Stimulated activated CD4-positive, alpha-beta T cell treated with anti-CD3 and anti-CD28 coated beads, Interleukin-1b, Interleukin-23, amount 100 ng/mL, for 24 hours (primary cell): ENCODE measurements around the gene JUP.

Experiments used
- DNase-seq, 4 experiments: peaks; one replicate each; pipeline ENCODE4 v3.0.0-alpha.2; 2020; ENCODE audit warnings: low read depth in 4 of 4, low spot score in 1 of 4

Gene JUP

DNA sequence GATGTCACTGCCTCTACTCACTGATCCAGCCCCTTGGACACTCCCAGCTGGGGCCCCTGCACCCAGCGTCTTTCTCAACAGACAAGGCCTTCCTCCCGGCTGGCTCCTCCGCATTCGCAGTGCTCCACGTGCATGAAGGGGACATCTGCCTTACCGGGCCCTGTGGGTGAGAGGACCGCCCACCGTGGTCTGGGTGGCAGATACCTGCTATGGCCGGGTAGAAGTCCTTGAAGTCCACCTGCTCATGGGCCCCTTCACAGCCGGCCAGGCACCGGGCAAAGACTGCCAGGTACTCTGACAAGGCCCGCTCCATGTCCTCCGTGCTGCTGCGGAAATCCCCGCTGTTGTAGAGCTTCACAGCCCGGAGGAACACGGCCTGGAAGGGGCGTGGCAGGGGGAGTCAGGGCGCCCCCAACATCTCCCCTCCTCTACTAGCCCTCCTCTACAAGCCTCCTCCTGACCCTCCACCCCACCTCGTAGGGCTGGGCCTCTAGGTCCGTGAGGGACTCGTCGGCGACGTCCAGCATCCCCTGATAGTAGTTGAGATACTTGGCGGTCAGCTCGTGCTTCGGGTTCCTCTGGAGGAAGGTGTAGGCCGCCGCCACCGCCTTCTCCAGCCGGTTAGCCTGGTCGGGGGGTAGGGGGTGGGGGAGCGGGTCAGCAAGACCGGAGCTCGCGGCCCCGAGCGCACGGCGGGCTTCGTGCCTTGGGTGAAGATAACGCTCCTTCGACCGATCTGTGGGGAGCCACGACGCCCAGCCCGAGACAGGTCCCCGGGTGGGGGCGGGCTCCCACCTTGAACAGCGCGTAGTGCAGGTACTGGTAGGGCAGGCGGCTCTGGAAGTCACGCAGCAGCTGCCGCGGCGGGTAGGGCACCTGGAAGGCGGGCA lies 24.4 kb upstream of the JUP start:
- DNase-seq: peak in 1 of 4 experiments; percentile 12

DNA sequence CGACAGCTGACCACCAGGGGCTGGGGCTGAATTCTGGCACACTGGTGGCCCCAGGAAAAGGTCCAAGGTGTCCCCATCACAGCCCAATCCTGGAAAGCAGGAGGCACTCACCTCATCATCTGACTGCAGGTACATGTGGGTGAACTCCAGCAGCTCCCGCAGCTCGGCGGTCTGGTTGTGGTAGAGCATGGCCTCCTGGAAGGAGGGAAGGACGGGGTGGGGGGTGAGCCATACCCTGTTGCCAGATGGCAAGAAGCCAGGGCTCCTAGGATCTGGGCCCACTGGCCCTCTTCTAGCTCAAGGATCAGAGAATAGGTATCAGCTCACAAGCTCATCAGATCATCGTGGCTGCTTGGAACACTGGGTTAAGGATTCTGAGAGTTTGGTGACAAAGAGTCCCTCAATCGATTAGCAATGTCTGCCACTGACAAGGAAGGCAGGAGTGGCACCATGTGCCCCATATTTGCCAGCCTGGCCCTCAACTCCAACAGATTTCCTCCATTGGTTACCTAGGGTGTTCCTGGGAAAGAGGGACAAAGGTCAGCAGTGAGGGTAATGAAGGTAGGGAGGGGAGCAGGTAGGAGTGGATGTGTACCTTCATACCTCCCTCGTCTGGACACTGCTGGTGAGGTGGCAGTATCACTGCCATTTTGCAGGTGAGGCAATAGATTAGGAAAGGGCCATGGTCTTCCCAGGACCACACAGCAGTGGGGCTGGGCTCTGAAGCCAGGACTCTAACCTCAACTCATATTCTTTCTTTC lies 20.4 kb upstream of the JUP start:
- DNase-seq: no peak

DNA sequence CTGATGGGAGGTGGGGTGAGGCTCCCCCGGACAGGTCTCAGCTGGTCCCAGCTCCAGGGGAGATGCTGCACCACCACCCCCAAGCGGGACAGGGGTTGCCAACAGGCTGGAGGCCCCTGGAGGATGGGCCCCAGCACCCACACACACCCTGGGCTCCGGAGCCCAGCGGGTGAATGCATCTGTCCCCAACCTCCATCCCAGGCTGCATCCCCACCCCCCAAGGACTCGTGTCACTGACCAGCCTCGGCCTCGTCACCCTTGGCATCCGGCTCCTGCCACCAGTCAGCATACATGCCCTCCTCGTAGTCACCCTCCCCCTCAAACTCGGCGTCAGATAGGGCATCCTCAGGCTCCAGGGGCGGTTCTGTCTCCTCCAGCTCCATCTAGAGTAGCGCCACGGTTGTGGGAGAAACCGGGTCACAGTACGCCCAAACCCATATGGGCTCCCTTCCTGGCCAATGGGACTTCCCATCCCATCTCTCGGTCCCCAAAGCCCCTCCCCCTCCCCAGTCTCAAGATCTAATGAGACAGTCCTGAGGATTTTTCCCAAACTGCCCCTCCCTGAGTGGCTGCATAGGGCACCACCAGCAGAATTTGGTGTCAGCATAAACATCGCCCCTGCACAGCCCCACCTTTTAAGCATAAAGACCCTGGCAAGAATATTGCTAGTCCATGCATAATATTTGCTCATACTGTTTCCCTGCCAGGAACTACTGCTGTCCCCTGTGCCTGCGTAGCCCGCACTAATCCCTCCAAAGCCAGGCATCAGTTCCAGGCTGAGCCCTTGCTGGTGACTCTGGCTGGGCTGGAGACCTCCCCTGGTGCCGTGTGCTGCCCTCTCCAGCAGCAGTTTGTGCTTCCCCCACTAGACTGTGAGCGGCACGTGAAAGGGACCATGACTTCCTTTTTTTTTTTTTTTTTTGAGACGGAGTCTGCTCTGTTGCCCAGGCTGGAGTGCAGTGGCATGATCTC lies 16.8 kb upstream of the JUP start:
- no peak for DNase-seq

DNA sequence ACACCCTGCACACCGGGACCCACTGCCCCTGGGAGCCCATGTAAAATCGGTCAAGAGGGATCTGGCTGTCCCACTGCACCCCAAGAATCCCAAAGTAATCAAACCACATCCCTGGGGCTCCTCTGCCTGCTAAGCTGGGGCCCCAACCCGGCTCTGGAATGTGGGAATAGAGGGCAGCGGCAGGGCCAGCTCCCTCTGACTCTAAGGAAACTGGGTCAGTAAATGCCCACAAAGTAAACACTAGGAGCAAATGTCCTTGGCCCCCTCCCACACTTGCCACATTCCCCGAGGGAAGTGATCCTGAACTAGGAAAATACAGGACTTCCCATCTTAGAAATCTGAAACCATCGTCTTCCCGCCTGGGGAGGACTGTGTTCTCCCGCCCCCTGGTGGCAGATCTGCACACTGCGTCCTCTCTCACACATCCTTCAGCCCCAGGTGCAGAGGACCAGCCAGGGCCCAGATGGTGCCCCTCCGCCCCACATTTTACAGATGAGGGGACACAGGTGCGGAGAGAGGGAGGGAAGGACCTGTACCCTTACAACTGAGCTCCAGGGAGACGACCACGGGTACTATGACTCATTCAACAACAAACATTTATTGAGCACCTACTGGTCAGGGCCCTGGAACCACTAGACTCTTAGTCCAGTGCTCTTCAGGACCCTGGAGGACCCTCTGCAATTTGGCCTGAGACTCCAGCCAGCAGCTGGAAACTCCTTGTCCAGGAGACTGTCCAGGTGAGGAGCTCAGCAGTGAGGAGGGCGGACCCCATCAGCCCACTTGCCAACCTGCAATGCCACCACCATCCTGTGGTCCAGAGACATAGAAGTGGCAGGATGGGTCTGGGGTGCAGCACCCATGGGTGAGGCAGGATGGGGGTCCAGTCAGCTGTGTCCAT lies 15.1 kb upstream of the JUP start:
- peak; percentile 54 to 77 (median 60) for DNase-seq

DNA sequence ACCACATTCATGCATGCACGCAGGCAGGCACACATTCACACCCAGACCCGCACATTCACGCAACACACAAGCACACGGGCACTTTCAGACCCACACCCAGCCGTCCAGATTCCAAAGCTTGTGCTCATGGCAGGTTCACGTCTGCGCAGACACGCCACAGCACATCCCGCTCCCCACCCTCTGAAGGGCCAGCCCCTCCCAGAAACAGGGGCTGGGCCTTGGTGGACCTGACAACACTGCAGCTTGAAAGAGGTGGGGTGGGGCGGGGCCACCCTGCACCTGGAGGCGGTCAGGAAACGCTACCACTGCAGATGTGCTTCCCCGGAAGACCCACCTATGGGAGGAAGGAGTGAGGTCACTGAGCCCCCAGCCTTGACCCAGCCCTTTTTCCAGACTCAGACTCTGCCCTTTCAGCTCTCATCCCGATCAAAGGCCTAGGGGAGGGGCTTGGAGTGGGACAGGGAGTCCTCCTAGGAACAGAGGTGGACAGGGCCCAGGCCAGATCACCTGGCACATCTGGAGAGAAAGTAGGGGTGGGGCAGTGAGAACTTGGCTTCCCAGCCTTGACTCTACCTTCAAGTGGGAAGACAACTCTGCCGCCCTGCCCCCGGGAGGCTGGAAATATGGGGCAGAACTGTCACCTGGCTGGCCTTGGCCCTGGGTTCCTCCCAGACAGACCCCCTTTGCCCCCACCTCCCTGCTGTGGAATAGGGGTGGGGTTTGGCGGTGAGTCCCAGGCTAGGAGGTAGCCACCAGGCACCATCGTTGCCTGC lies 14.3 kb upstream of the JUP start:
- DNase-seq: no peak

DNA sequence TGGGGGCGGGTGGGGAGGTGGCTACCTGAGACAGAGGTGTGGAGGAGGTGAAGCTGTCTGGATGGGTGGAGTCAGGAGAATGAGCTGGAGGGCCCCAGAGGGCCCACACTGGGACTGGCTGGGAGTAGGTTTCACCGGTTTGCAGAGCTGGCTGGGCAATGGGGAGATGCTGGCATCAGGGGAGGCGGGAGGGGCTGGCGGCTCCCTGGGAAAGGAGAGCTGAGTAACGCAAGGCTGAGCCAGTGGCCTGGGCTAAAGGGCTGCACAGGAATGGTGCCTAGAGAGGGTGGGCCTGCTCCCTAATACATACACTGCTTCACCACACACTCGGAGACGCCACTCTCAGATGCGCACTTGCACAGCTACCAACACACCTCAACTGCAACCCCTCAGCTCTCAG lies 12.9 kb upstream of the JUP start:
- DNase-seq: no peak

DNA sequence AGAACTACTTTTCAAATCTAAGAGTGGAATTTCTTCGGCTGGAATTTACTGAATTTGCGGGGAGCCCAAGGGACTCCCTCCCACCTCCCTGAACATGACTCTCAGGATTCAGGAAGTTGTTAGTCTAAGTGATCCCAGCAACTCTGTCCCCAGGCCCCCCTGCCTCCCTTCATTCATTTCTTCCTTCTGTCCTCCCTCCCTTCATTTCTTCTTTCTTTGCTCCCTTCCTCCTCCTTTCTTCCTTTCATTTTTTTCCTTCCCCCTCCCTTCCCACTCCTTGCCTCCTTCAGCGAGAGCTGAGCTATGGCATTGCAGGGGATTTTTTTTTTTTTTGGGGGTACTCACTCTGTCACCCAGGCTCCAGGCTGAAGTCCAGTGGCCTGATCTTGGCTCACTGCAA lies 10.9 kb upstream of the JUP start:
- no peak for DNase-seq

DNA sequence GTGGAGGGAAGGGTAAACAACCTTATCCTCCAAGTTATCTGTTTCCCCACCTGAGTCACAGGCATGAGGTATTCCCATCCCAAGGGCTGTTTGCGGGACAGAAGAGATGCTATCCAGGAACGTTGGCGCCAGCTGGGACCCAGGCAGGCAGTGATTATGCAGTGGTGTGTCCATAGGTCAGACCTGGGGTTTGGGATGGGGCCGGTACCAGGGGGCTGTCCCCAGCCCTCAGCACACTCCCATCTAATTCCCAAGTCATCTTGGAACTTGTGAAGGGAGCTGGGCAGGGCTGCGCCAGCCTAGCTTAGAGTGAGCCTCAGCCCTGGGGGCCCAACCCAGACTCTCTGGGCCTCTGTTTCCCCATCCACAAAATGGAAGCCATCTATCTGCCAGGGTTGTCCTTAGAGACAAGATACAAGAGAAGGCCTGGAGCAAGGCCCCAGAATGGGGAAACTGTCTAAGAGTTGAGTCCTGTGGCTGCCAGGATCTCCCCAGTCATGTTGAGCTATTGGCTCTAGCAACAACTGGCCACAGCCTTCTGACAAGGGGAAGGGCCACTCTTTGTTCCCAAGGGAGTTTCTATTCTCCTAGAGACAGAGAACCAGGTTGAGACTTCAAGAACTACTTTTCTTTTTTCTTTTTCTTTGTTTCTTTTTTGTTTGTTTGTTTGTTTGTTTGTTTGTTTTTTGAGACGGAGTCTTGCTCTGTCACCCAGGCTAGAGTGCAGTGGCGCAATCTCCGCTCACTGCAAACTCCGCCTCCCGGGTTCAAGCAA lies 9.8 kb upstream of the JUP start:
- no peak for DNase-seq

DNA sequence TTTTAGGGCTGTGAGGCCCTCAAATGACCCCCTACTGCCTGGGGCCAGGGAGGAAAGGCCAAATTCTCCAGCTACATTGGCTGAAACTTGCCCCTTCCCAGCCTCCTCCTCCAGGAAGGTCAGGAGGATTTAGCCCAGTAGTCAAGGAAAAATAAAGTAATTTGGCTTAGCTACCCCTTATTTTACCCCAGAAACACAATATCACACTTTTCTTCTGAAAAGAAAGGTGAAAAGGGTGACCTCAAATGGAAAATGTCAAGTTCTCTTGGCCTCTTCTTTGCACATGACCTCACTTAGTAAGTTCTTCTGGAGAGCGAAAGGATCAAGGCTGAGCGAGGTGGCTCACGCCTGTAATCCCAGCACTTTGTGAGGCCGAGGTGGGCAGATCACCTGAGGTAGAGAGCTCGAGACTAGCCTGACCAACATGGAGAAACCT lies 8.0 kb upstream of the JUP start:
- DNase-seq: no peak

DNA sequence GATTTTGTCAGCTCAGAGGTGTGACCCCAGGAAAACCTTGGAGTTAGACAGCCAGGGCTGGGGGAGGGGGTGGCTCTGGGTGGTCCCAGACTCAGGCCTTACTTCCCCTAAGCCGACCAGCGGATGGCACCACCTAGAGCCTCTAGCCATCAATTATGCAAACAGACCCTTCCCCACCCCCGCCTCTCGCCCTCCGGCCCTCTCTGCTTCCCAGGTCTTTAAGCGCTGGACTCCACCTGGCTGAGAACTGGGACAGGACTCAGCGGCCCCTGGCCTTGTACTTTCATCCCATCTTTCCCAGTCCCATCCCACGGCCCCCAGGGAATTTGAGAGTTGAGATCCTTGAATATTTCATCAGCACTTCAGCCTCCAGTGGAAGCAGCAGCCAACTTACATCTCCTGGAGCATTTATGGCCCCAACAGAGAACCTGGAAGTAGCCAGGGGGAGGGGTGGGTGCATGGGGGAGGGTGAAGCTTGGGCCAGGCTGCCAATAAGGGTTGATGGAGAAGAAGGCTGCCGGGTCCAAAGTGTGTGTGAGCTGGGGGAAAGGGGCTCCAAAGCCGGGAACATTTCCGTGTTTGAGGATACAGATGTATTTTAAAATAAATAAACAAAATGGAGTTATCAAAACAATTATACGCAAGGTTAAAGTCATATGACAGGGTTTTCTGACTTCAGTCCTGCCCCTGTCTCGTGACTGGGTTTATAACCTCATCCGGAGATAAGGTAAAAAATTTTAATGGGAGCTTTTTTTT lies 7.5 kb upstream of the JUP start:
- no peak for DNase-seq

DNA sequence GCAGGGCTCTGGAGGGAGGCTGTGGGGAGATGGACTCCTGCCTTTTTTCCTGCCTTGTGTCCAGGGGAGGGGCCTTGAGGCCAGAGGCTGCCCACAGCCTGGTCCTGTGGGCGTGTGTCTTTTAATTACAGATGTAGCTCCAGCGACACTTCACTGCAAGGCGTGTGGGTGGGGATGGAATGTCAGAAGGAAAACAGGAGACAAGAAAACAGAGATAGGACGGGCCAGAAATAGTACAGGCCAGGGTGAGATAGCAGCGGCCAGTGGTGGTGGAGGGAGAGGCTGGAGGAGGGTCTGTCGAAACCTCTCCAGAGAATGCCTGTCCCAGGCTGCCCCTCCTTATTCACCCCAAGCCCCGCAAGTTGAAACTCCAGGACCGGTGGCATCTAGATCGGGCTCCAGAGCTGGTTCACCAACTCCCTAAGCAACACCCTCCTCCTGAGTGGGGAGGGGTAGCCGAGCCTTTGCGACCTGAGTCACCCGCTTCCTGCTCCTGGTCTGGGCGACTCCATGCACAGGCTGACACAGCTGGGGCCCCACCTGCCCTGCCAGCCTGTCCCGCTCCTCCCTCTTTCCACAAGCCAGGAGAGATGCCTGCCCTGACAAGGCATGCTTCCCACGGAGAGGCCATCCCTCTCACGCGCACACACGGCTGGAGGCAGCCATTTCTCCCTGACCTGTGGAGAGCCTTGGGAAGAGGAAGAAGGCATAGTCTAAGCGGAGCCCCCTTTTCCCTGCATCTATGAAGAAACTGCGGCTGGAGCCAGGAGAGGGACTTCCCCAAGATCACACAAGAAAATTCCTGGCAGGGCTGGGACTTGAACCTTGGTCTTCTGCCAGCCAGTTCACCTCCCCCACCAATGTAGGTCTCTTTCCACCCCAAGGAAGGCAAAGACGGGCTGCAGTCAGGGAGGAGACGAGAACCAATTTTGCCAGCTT lies 6.6 kb upstream of the JUP start:
- DNase-seq: no peak

DNA sequence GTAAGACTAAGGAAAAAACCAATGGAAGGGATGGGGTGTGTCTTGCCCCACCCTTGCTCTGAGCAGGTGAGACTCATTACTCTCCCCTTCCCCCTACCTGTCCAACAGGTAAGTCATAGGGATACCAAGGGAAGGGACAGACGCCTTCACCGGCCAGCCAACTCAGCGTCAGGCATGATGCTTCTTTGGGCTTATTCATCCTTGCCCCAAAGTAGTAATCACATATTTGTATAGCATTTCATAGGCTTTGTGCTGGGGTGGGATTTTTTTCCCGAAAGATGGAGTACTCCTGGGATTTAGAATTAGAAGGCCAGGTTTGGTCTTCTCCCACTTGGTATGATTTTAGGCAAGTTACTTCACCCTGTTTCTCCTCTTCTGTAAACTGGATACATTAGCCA lies 509 bp upstream of the JUP start:
- DNase-seq: no peak

DNA sequence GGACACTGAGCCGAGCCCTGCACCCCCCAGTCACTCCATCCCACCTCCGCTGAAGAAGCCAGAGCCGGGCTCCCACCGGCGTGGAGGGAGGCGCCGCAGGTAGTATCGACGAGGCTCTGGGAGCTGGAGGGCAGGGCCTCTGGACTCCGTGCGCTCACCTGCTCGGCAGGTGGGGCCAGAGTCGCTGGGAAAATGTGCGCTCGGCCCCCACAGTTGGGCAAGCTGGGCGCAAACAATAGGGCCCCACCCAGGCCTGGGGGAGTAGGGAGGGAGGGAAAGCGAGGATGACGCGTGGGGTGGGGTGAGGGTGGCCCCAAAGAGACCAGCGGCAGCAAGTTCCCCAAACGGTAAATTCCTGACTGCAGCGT lies 668 bp downstream of the JUP start:
- DNase-seq: no peak

DNA sequence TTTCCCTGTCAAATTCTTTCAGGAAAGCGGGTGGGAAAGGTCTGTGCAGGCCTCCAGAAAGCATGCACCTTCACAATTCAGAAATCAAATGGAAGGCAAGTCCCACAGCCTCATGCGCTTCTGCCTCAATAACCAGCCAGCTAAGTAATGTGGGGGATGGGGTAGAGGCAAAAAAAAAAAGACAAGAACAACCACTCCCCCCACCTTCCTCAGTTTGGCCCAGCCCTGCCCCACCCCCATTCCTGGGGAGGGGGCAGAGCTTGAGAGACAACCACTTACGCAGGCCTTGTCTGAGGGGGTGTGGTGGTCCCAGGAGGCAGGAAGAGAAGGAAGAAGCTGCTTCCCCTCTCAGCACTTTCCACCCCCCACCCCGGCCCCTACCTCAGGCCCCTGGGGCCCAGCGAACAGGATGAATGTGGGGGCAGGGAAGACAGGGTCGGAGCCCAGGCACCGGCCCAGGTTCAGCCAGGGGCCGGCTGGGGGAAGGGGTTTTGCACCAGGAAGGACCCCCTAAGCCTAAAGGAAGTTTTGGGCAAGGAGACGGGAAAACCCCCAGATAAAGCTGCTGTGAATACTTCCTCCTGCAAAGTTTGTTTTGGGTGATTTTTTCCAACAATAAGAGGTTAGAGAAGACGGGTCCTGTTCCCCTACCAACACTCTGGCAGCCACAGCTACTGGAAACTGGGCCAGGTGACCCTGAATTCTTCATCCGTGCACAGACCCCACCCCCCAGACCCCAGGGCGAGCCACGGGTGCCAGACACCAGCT lies 1.2 kb downstream of the JUP start:
- DNase-seq: no peak

DNA sequence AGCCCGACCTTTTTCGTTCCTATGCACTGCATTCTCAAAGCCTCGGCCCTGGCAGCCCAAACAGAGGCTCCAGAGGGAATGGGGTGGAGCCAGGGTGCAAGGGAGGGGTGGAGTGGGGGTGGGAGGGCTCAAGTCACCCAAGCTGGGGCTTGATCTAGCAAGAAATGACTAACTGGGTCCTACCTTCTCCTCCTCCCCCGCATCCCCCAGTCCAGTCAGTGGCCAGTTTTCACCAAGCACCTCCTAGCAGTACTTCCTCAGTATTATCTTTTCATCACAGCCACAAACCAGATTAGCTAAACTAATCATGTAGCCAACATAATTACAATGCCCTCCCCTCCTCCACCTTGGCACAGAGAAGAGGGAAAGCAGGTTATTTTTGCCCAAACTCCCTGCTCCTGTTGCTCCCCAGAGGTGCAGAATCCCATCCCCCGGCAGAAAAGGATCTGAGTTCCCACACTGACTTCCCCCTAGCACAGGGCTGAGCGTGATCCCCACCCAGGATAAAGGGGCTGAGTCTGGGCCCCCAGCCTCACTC lies 2.2 kb downstream of the JUP start:
- DNase-seq: no peak

DNA sequence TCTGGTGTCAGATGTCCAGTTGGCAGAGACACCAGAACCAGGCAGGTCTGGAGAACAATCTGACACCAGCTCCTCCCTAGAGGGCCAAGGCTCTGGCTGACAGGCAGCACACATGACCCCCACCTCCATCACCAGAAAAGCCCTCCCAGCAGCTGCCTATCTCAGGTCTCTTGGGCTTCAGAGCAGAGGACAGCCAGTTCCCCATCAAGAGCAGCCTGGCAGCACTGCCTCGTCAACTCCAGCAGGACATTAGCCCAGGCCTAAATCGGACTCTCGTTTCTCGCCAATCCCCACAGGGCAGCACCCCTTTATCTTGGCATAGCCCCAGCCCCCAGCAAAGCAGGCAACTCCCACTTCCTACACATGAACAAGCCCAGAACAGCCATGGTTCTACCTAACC lies 4.4 kb downstream of the JUP start:
- no peak for DNase-seq
